GM21515 (cell line): ENCODE data around the gene CROCC2.

Source experiments
- ATAC-seq: cut with Tn5 transposase; IDR thresholded peaks from one replicate; pipeline ENCODE4 v1.9.1; 2021; ENCODE audit not compliant: unreplicated experiment

Gene CROCC2

DNA sequence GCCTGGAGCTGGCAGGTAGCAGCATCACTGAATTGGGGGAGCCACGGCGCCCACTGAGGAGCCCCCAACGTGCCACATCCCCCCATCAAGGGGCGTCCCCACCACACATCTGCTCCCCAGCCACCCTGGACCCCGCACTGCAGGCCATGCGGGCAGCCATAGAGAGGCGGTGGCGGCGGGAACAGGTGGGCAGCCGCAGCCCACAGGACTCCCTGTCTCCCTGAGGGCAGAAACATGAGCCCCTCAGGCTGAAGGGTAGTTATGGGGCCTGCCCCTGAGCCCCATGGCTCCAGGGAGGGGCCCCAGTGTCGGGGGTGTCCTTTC lies 26.6 kb downstream of the CROCC2 start:
- no peak for ATAC-seq

DNA sequence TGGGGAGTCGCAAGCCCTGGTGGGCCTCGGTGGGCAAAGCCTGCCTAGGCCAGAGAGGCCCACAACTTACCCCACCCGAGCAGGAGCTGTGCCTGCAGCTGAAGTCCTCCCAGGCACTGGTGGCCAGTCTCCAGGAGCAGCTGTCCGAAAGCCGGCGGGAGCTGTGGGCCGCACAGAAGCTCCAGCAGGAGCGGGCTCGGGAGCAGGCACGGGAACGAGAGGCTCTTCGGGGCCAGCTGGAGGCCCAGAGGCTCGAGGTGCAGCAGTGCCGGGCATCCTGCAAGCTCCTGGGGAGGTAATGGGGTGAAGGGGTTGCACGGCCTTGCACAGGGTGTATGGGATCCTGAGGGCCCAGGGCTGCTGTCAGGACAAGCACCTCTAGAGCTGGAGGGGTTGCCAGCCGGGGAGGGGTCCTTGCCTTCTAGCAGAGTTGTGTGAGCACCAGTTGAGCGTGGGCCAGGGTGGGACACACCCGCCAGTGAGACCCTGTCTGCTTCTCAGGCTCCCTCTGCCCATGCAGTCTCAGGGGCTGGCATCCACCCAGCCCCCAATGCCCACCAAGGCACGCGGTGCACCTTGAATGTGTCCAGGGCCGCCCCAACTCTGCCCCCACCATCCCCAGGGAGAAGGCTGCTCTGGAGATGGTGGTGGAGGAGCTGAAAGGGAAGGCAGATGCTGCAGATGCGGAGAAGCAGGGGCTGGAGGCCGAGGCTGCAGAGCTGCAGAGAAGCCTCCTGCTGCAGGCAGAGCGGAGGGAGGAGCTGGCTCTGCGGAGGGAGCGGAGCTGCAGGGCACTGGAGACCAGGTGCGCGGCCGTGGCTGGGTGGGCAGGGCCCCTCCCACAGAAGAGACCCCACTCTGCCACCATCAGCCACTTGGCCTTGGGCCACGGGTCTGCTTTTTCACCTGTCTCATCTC lies 27.2 kb downstream of the CROCC2 start:
- ATAC-seq: no peak

GRCh38 chr2:240933966-240934700 lies 28.0 kb downstream of the CROCC2 start:
- ATAC-seq: no peak

GRCh38 chr2:240934701-240935102 lies 28.6 kb downstream of the CROCC2 start:
- no peak for ATAC-seq

DNA sequence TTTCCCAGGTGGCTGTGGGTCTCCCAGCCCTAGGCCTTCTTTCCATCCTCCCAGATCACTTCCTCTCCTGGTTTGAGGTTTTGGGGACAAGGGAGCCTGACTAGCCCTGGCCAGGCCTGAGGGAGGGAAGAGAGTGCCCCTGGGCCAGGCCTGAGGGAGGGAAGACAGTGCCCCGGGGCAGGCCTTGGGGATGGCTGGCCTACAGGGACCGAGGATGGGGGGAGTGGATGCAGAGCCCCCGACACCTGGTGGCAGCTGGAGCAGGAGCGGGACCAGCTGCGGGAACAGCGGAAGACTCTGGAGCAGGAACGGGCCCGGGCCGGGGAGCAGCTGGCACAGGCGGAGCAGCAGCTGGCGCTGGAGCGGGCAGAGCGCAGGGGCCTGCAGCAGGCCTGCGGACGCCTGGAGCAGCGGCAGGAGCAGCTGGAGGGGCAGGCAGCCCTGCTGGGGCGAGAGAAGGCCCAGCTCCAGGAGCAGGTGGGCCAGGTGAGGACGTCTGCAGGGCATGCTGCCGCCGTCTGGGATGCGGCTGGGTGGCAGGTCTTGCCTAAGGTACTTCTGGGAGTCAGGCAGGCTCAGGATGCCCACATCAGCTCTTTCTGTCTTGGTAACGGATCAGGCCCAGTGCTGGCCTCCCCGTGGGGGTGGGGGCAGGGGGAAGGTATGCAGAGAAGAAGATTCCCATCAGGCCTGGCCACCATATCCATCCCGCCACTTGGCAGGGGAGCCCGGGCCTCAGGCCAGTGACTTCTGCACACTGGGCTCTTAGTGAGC lies 29.2 kb downstream of the CROCC2 start:
- no peak for ATAC-seq

- ATAC-seq: no peak
Measured at GRCh38 chr2:240936106-240936505, 30.0 kb downstream of the CROCC2 start.

- ATAC-seq: no peak
Measured at GRCh38 chr2:240946046-240946445, 39.9 kb downstream of the CROCC2 start.

DNA sequence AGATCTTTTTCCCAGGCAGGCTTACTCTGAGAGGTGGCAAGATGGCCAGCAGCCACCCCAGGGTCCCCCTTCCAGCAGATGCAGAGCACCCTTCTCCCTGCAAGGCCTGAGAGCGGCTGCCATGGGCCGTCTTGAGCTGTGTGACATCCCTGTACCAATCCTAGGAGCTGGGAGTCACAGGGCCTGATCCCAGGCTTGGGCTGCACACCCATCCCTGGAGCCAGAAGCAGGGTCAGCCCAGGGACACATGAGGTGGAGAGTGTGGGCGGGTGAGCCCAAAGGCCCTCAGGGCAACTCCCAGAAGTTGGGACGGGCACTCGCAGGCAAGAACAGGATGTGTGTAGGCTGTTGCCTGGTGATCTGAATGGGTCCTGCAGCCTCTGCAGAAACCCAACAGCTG lies 40.5 kb downstream of the CROCC2 start:
- no peak for ATAC-seq

- ATAC-seq: no peak
Measured at GRCh38 chr2:240947176-240947575, 41.0 kb downstream of the CROCC2 start.

DNA sequence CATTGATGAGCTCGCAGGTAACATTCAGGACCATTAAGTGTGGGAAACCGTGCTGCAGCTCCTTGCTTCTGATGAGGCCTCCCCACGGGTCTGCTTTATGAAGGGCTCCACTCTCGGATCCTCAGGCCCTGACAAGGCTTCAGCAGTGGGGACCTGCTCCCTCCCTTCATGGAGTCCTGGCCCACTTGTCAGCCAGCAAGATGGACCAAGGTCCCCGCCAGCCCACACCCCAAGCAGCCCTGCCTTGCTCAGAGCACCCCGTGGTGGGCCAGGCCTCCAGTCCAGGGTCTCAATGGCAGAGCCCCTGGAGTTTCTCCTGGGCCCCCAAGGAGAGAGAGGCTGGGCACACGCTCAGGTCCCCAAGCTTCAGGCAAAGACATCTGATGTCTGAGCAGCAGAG lies 41.5 kb downstream of the CROCC2 start:
- ATAC-seq: no peak

DNA sequence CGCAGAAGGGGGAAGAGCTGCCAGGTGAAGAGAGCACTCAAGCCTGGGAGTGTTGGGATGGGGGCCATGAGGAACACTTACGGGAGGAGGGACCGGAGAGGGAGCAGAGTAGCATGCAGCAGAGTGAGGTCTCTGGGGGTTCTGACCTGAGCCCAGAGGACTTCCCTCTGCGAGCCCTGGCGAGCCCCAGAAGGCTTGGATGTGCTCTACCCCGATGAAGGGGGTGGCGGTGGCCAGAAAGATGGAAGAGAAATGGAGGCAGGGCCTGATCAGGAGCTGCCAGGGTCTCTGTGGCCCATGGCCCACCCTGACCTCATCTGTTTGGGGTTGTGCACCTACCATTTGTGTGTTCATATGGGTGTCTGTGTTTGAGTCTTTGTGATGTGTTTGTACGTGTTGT lies 42.0 kb downstream of the CROCC2 start:
- ATAC-seq: no peak

- no peak for ATAC-seq
Measured at GRCh38 chr2:240948905-240949790, 43.0 kb downstream of the CROCC2 start.

DNA sequence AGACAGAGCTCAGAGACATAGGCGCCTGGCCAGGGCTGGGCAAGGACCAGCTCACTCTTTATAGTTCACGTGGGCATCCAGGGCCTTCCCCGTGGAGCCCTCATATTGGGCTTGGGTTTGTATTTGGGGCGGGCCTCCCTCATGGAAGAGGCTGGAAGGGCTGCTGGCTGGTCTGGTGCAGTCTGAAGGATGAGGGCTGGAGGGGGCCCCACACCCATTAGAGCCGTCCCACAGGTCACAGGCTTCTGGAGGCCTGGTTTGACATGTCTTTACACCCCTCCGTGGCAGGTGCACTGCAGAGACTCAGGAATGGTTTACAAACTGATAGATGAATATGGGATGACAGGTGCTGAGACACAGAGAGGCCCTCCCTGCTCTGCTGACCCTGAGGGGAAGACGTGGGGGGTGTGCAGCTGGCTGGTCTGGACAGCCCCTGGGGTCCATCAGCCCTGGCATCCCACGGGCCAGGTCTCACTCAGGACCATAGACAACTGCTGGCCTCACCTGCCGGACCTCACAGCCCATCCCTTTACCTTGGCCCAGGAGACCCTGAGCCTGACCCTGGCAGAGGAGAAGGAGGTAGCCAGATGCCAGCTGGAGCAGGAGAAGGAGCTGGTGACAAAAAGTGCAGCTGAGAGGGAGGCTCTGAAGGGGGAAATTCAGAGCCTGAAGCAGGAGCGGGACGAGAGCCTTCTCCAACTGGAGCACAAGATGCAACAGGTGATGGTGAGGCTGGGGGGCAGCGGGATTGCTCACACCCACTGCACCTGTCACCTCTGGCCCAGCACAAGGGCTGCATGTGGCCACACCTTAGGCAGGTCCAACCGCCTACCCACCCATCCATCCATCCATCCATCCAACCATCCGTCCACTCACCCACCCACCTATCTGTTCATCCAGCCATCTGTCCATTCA lies 43.9 kb downstream of the CROCC2 start:
- no peak for ATAC-seq

- ATAC-seq: no peak
Measured at GRCh38 chr2:240951045-240951594, 45.0 kb downstream of the CROCC2 start.

GRCh38 chr2:240952496-240953246 lies 46.5 kb downstream of the CROCC2 start:
- ATAC-seq: no peak

DNA sequence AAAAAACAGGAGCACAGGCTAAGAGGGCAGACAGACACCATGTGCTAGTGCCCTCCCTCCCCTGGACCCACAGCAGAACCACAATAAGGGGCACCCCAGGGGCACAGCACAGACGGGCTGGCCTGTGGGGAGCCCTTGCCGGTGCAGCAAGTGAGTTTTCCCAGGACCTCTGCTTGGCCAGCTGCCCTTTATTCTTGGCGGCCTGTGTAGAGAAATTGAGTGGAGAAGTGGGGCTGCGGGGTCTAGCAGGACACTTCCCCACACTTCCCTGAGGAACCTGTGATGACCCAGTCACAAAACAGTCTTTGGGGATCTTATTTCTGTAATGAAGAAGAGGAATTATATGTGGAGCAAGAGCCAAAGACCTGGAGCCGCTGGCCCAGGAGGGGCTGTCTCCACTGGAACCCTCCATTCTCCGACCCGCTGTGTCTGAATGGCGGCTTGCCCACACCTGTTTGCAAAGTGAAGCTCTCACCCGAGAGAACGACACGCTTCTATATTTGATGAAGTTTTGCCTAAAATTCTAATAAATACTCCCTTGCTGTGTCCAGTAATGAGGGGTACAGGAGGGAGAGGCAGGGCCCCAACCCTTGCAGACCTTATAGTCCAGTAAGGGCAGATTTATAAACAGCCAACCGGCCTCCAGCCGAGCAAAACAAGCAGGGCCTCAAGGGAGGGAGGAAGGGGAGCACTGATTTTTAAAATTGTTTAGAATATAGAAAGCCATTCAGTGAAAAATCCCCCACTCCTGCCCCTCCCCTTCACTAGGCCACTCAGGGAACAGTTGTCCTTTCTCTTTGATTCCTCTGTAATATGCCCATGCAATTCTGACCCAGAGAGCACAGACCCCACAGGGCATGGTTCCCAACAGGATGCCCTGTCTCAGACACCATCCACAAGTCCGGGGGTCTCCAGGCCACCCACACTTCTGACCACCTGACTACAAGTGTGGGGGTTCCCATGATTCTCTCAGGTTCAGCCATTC lies 47.6 kb downstream of the CROCC2 start:
- no peak for ATAC-seq
